HG02870 (cell line): ENCODE data around the gene CHAF1B.
"Not testable (repeated sequence)": the region's sequence is repeated elsewhere in the genome, so short reads cannot be mapped to it uniquely, and the experiment has no call there.

Experiments used
- ATAC-seq: cut with Tn5 transposase; IDR thresholded peaks from one replicate; pipeline ENCODE4 v1.9.1; 2021; ENCODE audit warnings: mild to moderate bottlenecking, moderate library complexity; ENCODE audit not compliant: unreplicated experiment

The CHAF1B gene

GRCh38 chr21:36385233-36386030 is at the start of gene CHAF1B:
Gene CHAF1B, plus strand, starts transcription at chr21:36385392. Its CDS starts 745 bp downstream, at chr21:36386137.
- ATAC-seq, result no peak

- ATAC-seq, result no peak
These were observed 48.1 kb upstream of the CHAF1B start for GRCh38 chr21:36337099-36337509.

- no peak for ATAC-seq
These were observed 46.2 kb upstream of the CHAF1B start for GRCh38 chr21:36338975-36339374.

- not testable (repeated sequence) for ATAC-seq
These were observed 42.6 kb upstream of the CHAF1B start for GRCh38 chr21:36342581-36342980.

GRCh38 chr21:36344931-36345330 is 40.3 kb upstream of the CHAF1B start:
- no peak for ATAC-seq

- no peak for ATAC-seq
These were observed 37.8 kb upstream of the CHAF1B start for GRCh38 chr21:36347278-36347961.

GRCh38 chr21:36347962-36348328 is 37.2 kb upstream of the CHAF1B start:
- no peak for ATAC-seq

- no peak for ATAC-seq
These were observed 35.9 kb upstream of the CHAF1B start for GRCh38 chr21:36349315-36349714.

- ATAC-seq, result no peak
These were observed 34.8 kb upstream of the CHAF1B start for GRCh38 chr21:36350282-36350910.

- no peak for ATAC-seq
These were observed 30.1 kb upstream of the CHAF1B start for GRCh38 chr21:36354918-36355680.

GRCh38 chr21:36355868-36356267 is 29.3 kb upstream of the CHAF1B start:
- ATAC-seq, result no peak

- no peak for ATAC-seq
These were observed 26.0 kb upstream of the CHAF1B start for GRCh38 chr21:36359185-36359584.

GRCh38 chr21:36369064-36369685 is 16.0 kb upstream of the CHAF1B start:
- peak; percentile 41 for ATAC-seq

- ATAC-seq, result no peak
These were observed 9.2 kb upstream of the CHAF1B start for GRCh38 chr21:36375994-36376393.

GRCh38 chr21:36377391-36377842 is 7.8 kb upstream of the CHAF1B start:
- ATAC-seq, result no peak

GRCh38 chr21:36379251-36379650 is 5.9 kb upstream of the CHAF1B start:
- ATAC-seq, result no peak

GRCh38 chr21:36381841-36382589 is 3.2 kb upstream of the CHAF1B start:
- ATAC-seq, result no peak

- ATAC-seq, result not testable (repeated sequence)
These were observed 2.5 kb upstream of the CHAF1B start for GRCh38 chr21:36382722-36383121.

GRCh38 chr21:36384885-36385232 is 333 bp upstream of the CHAF1B start:
- no peak for ATAC-seq
